HEK293 (cell line): ENCODE data around the gene AKAP8L.
A peak's percentile ranks its signal among the peaks of the same experiment; 100 is the strongest.

Experiments
- FEZF1 ChIP-seq: fragments of 450-650 bp; formaldehyde crosslinking; IDR thresholded peaks from 2 replicates; pipeline ENCODE4 v1.5.1; 2016; ENCODE audit warnings: missing biosample characterization, missing genetic modification characterization
- KLF8 ChIP-seq: fragments of 450-650 bp; formaldehyde crosslinking; IDR thresholded peaks from 2 replicates; pipeline ENCODE4 v1.5.1; 2016; ENCODE audit warnings: missing biosample characterization, missing genetic modification characterization
- KLF9 ChIP-seq: fragments of 450-650 bp; formaldehyde crosslinking; IDR thresholded peaks from 2 replicates; pipeline ENCODE4 v1.5.1; 2016; ENCODE audit warnings: missing biosample characterization, missing genetic modification characterization, low read depth
- MYNN ChIP-seq: fragments of 450-650 bp; formaldehyde crosslinking; IDR thresholded peaks from 2 replicates; pipeline ENCODE4 v1.5.1; 2016; ENCODE audit warnings: missing biosample characterization, missing genetic modification characterization, borderline replicate concordance
- PATZ1 ChIP-seq: fragments of 450-650 bp; formaldehyde crosslinking; IDR thresholded peaks from 2 replicates; pipeline ENCODE4 v1.5.1; 2016; ENCODE audit warnings: missing biosample characterization, missing genetic modification characterization
- SP2 ChIP-seq: fragments of 450-650 bp; formaldehyde crosslinking; IDR thresholded peaks from 2 replicates; pipeline ENCODE4 v1.5.1; 2016; ENCODE audit warnings: missing biosample characterization, missing genetic modification characterization
- SP3 ChIP-seq: fragments of 450-650 bp; formaldehyde crosslinking; IDR thresholded peaks from 2 replicates; pipeline ENCODE4 v1.5.1; 2016; ENCODE audit warnings: missing biosample characterization, missing genetic modification characterization
- ZBTB20 ChIP-seq: fragments of 450-650 bp; formaldehyde crosslinking; IDR thresholded peaks from 2 replicates; pipeline ENCODE4 v1.5.1; 2016; ENCODE audit warnings: missing biosample characterization, missing genetic modification characterization
- ZBTB7A ChIP-seq: fragments of 450-650 bp; formaldehyde crosslinking; IDR thresholded peaks from 2 replicates; pipeline ENCODE4 v1.5.1; 2016; ENCODE audit warnings: low read depth, missing biosample characterization, missing genetic modification characterization
- ZNF133 ChIP-seq: fragments of 450-650 bp; formaldehyde crosslinking; IDR thresholded peaks from 2 replicates; pipeline ENCODE4 v1.5.1; 2016; ENCODE audit warnings: missing biosample characterization, missing genetic modification characterization
- ZNF175 ChIP-seq: fragments of 450-650 bp; formaldehyde crosslinking; IDR thresholded peaks from 2 replicates; pipeline ENCODE4 v1.5.1; 2016; ENCODE audit warnings: missing biosample characterization, missing genetic modification characterization
- ZNF184 ChIP-seq: fragments of 450-650 bp; IDR thresholded peaks from 2 replicates; pipeline ENCODE4 v1.5.1; 2018; ENCODE audit warnings: missing biosample characterization, mild to moderate bottlenecking, missing genetic modification characterization
- ZNF239 ChIP-seq: fragments of 450-650 bp; formaldehyde crosslinking; IDR thresholded peaks from 2 replicates; pipeline ENCODE4 v1.5.1; 2016; ENCODE audit warnings: missing biosample characterization, missing genetic modification characterization
- ZNF280D ChIP-seq: fragments of 450-650 bp; formaldehyde crosslinking; IDR thresholded peaks from 2 replicates; pipeline ENCODE4 v1.5.1; 2016; ENCODE audit warnings: missing biosample characterization, missing genetic modification characterization
- ZNF488 ChIP-seq: fragments of 450-650 bp; formaldehyde crosslinking; IDR thresholded peaks from 2 replicates; pipeline ENCODE4 v1.5.1; 2016; ENCODE audit warnings: missing biosample characterization, missing genetic modification characterization
- ZNF514 ChIP-seq: fragments of 450-650 bp; formaldehyde crosslinking; IDR thresholded peaks from 2 replicates; pipeline ENCODE4 v1.5.1; 2016; ENCODE audit warnings: missing biosample characterization, missing genetic modification characterization
- ZNF518A ChIP-seq: fragments of 450-650 bp; formaldehyde crosslinking; conservative IDR thresholded peaks from 2 replicates; pipeline ENCODE4 v1.5.1; 2016; ENCODE audit warnings: low read depth, missing biosample characterization, missing genetic modification characterization
- ZNF600 ChIP-seq: fragments of 450-650 bp; formaldehyde crosslinking; IDR thresholded peaks from 2 replicates; pipeline ENCODE4 v1.5.1; 2016; ENCODE audit warnings: missing biosample characterization, missing genetic modification characterization
- ZNF76 ChIP-seq: fragments of 450-650 bp; formaldehyde crosslinking; IDR thresholded peaks from 2 replicates; pipeline ENCODE4; 2016; ENCODE audit warnings: low read depth, missing biosample characterization, missing genetic modification characterization, borderline replicate concordance
- ZNF830 ChIP-seq: fragments of 450-650 bp; IDR thresholded peaks from 2 replicates; pipeline ENCODE4 v1.5.0; 2018; ENCODE audit warnings: missing biosample characterization, missing genetic modification characterization, low read depth, mild to moderate bottlenecking, moderate library complexity
- ZSCAN4 ChIP-seq: fragments of 450-650 bp; formaldehyde crosslinking; IDR thresholded peaks from 2 replicates; pipeline ENCODE4 v1.5.1; 2017; ENCODE audit warnings: missing biosample characterization, missing genetic modification characterization
- ZXDB ChIP-seq: fragments of 450-650 bp; formaldehyde crosslinking; IDR thresholded peaks from 2 replicates; pipeline ENCODE4 v1.5.1; 2016; ENCODE audit warnings: missing biosample characterization, missing genetic modification characterization
- TF ChIP-seq, protein P1 (sequence below): fragments of 450-650 bp; formaldehyde crosslinking; IDR thresholded peaks from 2 replicates; pipeline ENCODE4 v1.5.1; 2016; ENCODE audit warnings: missing biosample characterization, missing genetic modification characterization
- TF ChIP-seq, protein P2 (sequence below): fragments of 450-650 bp; formaldehyde crosslinking; IDR thresholded peaks from 2 replicates; pipeline ENCODE4 v1.5.1; 2016; ENCODE audit warnings: missing biosample characterization, missing genetic modification characterization

The AKAP8L gene

GRCh38 chr19:15432018-15432494 is 13.3 kb upstream of the AKAP8L start (continued):
- TF ChIP-seq ZNF488 (no peak), ZNF600 (tag by site-specific recombination) (no peak), ZNF239 (tag by site-specific recombination) (no peak), ZNF830 (tag by site-specific recombination) (no peak), PATZ1 (0 out of 2 replicates have a peak, but pooled peaks have one; percentile 32), SP3 (tag by site-specific recombination) (peak; percentile 33), ZNF280D (tag by site-specific recombination) (no peak), KLF8 (peak; percentile 33; the same call in 1 of the 2 replicates), SP2 (tag by site-specific recombination) (0 out of 2 replicates have a peak, but pooled peaks have one; percentile 38), ZNF184 (no peak), ZBTB20 (tag by site-specific recombination) (0 out of 2 replicates have a peak, but pooled peaks have one; percentile 13), ZSCAN4 (tag by site-specific recombination) (no peak), ZNF76 (tag by site-specific recombination) (0 out of 2 replicates have a peak, but pooled peaks have one; percentile 67), ZBTB7A (tag by site-specific recombination) (0 out of 2 replicates have a peak, but pooled peaks have one; percentile 34), ZNF514 (no peak), MYNN (no peak), ZNF133 (tag by site-specific recombination) (no peak), ZNF518A (tag by site-specific recombination) (no peak), ZNF175 (tag by site-specific recombination) (no peak), ZXDB (tag by site-specific recombination) (no peak), FEZF1 (tag by site-specific recombination) (no peak), KLF9 (0 out of 2 replicates have a peak, but pooled peaks have one; percentile 34)
- TF ChIP-seq, protein P1, sequence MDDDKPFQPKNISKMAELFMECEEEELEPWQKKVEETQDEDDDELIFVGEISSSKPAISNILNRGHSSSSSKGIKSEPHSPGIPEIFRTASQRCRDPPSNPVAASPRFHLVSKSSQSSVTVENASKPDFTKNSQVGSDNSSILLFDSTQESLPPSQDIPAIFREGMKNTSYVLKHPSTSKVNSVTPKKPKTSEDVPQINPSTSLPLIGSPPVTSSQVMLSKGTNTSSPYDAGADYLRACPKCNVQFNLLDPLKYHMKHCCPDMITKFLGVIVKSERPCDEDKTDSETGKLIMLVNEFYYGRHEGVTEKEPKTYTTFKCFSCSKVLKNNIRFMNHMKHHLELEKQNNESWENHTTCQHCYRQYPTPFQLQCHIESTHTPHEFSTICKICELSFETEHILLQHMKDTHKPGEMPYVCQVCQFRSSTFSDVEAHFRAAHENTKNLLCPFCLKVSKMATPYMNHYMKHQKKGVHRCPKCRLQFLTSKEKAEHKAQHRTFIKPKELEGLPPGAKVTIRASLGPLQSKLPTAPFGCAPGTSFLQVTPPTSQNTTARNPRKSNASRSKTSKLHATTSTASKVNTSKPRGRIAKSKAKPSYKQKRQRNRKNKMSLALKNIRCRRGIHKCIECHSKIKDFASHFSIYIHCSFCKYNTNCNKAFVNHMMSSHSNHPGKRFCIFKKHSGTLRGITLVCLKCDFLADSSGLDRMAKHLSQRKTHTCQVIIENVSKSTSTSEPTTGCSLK (tag by site-specific recombination): no peak
- TF ChIP-seq, protein P2, sequence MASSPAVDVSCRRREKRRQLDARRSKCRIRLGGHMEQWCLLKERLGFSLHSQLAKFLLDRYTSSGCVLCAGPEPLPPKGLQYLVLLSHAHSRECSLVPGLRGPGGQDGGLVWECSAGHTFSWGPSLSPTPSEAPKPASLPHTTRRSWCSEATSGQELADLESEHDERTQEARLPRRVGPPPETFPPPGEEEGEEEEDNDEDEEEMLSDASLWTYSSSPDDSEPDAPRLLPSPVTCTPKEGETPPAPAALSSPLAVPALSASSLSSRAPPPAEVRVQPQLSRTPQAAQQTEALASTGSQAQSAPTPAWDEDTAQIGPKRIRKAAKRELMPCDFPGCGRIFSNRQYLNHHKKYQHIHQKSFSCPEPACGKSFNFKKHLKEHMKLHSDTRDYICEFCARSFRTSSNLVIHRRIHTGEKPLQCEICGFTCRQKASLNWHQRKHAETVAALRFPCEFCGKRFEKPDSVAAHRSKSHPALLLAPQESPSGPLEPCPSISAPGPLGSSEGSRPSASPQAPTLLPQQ: peak; percentile 56
